ENCODE measurements around the gene INF2.
"Not testable (repeated sequence)": the region's sequence is repeated elsewhere in the genome, so short reads cannot be mapped to it uniquely, and the experiment has no call there.

The INF2 gene

DNA sequence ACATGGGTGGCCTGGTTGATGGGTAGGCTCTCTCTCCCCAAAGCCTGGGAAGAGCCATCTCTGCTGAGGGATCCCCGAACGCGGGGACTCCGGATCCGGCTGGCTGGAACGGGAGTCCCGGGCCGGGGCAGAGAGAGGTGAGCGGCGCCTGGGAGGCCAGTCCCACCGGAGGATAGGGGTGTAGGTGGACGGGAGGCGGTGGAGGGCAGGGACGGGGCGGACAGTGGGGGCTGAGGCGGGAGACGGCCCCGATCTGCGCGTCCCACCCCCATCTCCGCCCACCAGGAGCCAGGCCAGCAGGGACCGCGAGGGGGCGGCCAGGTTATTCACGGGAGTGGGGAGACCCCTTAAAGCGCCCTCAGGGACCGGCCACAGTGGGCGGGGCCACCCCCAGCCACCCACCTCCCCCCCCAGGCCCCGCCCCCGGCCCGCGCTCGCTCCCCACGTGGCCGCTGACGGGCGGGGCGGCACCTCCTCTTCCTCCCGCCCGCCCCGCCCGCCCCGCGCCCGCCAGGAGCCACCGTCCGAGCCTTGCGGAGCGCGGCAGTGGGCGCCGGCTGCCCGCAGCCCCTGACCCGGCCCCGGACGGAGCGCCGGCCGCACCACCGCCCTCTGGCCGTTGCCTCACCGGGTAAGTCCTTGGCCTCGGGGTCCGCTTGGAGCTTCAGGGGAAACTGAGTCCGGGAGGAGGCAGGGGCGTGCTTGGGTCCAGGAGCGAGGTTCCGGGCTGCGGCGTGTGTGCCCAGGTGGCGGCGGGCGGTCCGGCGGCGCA is at the start of gene INF2:
INF2 (plus strand) TSS at position 510 of the 772 bp plus-strand sequence. CDS start 11,748 bp downstream, outside the sequence.
- no peak for DNase-seq

DNA sequence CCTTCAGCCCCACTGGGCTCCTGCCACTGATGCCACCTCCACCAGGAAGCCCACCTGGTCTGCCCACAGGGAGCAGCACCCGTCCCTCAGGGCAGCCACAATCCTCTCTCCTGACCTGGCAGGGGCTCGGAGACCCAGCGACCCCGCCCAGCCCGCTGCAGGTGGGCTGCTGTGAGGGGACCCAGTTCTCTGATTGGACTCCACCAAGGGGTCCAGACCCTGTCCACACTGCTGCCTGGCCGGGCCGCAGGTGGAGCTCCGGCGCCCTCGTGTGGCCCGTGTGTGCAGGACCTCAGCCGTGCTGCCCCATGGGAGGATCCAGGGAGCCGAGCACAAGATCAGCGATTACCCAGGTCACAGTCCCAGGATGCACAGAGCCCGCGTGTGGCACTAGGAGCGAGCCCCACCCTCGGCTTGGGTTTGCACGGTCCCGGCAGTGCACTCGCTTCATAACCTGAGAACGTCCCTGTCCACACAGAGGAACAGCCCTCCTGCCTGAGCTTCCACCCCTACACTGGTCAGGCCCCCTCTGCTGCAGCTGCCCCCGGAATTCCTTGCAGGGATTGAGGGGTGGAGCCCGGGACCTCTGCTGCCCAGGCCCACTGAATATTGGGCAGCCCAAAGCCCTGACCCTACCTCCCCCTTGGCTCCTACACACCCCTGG is 49.4 kb upstream of the INF2 start:
- peak; percentile 46 for DNase-seq

DNA sequence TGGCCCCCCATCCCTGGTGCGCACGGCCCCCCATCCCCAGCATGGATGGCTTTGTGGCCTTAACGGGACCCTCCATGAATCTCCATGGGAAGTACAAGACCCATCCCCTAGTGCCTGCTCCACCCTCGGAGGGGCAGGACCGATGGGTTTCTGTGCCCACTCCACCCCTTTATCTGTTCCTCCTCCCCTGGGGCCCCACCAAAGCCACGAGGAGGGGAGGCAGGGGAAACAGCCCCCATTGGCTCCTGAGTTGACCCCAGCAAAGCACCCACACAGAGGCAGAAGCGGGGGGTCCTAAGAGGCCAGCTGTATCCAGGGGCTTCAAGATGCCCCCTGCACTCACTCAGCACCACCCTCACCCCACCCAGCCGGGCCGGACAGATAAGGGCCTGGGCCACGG is 48.7 kb upstream of the INF2 start:
- no peak for DNase-seq

DNA sequence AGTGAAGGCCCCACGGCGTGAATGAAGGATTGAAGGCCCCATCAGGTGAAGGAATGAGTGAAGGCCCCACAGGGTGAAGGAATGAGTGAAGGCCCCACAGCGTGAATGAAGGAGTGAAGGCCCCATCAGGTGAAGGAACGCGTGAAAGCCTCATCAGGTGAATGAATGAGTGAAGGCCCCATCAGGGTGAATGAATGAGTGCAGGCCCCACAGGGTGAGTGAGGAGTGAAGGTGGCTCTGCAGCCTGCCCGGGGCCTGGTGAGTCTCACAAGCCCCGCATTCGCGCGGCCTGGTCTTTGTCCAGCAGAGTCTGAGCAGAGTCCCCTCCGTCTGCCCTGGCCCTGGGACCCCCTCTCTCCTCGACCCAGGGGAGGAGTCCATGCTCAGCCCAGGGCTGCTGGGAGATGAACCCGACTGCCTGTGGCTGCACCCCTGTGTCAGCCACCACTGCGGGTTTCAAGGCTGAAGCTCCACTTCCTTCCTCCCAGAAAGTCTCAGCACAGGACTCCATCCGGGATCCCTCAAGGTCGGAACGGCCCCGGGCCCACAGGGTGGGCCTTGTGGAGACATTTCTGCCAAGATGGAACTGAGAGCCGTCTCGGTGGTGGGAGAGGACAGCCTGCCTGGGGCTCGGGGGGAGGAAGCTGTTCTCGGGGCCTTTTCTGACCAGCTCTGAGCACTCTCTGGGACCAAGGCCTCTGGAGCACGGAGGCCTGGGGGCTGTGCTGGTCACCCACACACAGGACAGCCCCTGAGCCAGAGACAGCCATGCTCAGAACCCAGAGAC is 47.5 kb upstream of the INF2 start:
- DNase-seq, result peak; percentile 38

DNA sequence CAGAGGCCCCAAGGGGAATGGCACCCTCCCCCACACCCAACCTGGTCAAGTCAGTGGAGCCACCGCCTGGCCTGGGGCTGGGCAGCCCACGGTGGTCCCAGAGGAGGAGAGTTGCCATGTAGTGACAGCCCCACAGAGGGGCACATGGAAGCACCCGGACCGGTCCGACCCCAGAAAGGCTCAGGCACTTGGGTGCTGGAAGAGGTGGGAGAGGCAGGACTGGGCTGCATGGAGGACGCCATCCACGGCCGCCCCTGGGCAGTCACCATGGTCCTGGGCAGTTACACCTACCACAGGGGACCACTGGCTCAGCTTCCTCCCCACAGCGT is 46.9 kb upstream of the INF2 start:
- no peak for DNase-seq

DNA sequence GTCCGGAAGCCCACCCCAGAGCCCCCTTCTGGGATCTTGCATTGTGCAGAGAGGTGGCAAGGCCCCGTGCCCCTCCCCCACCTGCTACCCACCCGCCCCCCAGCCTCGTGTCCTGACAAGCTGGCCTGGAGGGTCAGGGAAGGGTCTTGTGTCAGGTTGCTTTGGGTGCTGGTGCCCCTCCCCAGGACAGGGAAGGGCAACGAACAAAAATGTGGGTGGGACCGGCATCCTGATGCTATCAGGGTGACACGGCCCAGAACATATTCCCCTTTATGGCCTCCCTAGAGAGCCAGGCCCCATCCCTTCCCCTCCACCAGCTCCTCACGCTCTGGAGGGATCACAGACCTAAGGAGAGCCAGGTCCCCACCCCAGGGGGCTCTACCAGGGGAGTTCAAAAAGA is 46.1 kb upstream of the INF2 start:
- no peak for DNase-seq

DNA sequence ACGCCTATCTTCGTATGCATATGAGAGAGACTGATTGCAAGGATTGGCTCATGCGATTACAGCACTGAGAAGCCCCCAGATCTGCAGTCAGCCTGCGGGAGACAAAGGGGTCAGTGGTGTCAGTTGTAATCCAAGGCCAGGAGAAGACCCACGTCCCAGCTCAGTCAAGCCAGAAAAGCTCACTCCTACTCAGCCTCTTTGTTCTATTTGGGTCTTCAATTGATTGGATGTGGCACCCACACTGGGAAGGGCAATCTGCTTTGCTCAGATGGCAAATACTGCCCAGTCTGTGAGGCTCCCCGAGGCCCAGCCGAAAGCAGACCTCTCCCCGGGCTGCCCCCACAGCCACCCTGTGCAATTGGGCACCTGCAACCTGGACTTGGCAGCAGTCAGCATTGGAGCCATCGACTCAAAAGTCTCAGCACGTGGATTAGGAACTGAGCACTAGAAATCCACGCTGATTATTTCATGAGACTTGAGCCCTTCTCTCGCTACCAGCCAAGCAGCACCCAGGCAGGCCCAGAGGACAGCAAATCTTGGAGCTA is 45.3 kb upstream of the INF2 start:
- DNase-seq, result no peak

DNA sequence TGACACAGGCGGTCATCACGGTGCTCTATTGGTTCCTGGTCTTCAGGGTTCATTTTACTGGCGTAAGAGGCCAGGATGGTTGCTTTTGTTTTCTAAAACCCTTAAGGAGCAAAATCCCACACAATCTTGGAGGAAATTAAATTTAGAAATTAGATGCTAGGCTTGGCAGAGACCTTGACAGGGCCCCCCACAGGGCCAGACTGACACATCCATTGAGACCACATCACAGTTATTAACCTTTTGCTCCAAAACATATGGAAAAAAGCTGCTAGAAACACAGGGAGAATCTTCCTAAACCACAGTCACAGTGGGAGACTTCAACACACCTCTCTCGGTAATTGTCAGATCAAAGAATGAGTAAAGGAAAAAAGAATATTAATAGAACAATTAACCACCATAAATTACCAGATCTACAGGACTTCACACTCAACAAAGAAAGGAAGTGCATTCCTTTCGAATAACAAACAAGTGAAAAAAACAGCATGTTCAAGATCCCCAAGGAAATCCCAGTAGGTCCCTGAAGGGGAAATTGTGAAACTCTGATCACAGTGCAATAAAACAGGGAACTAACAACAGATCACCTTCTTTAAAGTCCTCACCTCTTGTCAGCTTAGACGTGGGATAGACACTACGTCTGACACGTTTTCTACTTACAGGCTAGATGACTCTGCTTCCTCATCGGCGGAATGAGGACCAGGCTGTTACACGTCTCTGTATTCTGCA is 44.6 kb upstream of the INF2 start:
- DNase-seq, result no peak

DNA sequence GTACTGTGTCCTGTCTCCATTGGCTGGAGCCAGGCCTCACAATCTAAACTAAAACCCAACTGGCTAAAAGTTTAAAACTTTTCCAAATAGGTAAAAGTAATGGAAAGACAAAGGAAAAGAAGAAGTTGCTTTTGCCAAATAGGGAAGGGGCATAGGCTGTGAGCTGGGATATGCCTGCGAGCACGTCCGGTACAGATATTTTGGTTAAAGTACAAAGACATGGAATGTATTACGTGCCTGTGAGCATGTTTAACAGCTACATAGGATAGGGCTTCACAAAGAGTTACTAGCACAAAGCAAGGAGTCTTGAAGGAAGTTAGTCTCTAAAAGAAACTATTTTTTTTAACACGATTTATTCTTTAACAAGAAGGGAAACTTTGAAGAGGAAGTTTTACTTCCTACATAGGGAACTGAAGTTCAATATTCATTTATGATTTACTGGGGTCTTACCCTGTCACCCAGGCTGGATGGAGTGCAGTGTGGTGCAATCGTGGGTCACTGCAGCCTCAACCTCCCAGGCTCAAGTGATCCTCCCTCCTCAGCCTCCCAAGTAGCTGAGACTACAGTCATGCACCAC is 41.9 kb upstream of the INF2 start:
- DNase-seq, result peak; percentile 95

DNA sequence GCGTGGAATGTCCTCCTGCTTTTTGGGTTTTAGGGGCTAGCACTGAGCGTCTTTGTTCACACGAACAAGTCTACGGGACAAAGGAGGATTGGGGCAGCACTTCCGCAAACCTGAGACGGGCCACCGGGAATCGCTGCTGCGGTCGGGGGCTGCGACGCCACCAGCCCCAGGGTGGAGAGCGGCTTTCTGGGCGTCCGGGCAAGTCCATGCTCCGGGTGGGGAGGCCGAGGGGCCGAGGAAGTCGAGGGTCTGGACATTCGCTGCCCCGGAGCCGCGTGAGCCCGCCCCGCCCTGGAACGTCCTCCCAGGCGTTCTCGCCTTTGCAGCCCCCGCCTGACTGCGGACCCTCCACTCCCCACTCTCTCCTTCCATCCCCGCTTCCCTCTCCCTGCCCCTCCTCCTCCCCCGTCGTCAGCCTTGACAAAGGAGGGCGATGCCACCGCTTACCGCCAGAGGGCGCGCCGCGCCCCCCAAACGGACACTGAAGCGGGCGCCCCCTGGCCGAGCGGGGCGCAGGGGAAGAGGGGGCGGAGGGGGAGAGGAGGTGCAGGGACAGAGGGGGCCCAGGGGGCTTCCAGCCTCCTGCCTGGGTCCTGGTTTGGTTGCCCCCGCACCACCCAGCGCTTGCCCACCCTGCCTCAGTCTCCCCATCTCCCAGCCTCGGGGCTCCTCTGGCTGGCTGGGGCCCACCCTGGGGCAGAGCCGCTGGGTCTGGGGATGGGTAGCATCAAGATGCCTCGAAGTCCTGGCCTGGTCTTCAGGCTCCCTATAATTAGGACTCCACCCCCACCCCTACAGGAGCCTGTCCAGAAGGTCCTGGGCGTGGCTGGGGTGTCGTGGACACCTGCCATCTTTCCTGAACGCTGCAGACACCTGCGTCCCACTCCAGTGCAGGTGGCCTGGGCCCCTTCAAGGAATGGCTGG is 39.1 kb upstream of the INF2 start:
- DNase-seq, result peak; percentile 30

DNA sequence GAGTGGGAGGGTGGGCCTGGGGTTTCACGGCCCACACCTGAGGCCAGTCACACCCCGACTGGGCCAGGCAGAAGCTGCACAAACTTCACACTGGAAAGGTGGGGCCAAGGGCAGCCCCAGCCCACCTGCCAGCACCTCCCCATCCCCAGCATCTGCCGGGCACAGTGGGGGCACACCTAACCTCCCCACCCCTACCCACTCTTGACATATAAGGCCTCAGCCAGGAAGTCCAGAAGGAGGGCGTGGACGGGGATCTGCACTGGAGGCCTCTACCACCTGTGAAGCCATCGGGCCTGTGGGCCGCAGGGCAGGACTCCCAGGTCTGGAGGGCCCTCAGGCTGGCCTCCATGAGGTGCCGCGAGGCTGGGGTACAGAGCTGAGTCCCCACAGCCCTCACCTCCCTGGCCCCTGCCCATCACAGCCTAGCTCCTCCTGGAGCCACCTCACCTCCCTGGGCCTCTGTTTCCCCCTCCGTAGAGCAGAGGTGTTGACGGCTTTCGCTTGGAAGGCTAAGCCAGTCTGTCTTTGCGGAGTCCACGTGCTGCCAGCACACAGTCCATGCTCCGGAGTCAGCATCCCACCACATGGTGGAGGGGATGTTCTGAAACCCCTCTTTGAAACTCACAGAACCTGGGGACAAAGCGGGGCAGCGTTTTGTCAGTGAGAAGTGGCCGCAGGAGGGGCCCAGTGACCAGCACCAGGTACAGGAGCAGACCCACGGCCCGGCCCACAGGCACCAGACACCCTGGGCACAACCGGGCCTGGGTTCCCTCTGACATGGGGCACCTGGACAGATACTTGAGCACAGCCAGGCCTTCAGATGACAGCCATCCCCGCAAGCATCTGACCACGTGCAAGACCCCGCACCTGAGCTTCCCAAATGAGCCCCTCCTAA is 38.2 kb upstream of the INF2 start:
- no peak for DNase-seq

DNA sequence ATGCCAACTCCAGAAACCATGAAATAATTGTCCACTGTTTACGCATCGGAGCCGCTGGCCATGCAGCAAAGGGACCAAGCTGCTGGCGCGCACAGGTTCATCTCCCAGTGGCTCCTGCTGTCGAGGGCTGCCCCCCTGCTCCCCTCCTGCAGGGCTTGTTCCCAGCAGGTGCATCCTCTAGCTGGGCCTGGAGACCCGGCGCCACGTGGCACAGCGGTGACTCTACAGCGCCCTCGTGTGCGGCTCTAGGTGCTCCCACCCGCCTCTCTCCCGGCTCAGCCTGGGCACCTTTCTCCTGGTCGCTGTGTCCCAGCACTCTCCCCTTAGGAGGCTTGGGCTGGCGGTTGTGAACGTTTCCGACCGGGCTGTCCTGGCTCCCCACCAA is 37.5 kb upstream of the INF2 start:
- no peak for DNase-seq

DNA sequence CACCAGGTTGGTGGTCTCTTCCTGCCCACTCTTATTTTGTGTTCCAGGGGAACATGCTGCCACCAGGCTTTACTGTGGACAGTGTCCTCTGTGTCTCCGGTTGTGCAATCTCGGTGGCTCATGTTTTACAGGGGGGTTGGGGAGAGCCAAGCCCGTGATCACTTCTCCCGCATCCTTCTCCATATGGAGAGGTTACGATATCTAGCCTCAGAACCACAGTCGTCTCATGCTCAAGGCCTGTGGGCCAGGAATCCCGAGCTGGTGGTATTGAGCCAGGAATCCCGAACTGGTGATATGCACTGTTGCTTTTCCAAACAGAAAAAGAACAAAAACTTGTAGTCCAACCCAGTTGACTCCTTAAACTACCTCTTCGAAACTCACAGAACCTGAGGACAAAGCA is 37.0 kb upstream of the INF2 start:
- no peak for DNase-seq

DNA sequence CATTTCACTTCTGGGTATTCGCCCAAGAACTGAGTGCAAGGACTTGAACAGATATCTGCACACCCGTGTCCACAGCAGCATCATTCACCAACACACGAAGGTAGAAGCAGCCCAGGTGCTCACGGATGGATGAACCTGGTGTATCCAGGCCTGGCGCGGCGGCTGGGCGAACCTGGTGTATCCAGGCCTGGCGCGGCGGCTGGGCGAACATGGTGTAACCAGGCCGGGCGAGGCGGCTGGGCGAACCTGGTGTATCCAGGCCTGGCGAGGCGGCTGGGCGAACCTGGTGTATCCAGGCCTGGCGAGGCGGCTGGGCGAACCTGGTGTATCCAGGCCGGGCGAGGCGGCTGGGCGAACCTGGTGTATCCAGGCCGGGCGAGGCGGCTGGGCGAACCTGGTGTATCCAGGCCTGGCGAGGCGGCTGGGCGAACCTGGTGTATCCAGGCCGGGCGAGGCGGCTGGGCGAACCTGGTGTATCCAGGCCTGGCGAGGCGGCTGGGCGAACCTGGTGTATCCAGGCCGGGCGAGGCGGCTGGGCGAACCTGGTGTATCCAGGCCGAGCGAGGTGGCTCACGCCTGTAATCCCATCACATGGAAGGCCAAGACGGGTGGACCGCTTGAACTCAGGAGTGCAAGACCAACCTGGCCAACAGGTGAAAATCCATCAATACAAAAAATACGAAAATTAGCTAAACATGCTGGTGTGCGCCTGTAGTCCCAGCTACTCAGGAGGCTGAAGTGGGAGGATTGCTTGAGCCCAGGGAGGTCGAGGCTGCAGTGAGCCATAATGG is 36.1 kb upstream of the INF2 start:
- not testable (repeated sequence) for DNase-seq

DNA sequence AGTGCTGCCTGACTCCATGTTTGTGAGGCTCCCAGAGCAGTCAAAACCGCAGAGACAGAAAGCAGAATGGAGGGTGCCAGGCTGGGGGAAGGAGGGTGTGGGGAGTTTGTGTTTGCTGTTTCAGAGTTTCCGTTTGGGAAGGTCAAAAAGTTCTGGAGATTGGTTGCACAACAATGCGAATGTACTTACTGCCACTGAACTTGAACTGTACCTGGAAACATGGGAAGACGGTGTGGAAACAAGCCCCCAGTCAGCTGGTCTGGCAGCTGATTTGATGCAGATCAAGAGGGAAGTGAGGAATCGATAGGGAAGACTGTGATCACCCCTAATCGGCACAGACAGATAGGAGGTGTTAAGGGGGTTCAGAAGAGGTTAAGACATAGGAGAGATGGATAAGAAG is 35.3 kb upstream of the INF2 start:
- peak; percentile 67 for DNase-seq

DNA sequence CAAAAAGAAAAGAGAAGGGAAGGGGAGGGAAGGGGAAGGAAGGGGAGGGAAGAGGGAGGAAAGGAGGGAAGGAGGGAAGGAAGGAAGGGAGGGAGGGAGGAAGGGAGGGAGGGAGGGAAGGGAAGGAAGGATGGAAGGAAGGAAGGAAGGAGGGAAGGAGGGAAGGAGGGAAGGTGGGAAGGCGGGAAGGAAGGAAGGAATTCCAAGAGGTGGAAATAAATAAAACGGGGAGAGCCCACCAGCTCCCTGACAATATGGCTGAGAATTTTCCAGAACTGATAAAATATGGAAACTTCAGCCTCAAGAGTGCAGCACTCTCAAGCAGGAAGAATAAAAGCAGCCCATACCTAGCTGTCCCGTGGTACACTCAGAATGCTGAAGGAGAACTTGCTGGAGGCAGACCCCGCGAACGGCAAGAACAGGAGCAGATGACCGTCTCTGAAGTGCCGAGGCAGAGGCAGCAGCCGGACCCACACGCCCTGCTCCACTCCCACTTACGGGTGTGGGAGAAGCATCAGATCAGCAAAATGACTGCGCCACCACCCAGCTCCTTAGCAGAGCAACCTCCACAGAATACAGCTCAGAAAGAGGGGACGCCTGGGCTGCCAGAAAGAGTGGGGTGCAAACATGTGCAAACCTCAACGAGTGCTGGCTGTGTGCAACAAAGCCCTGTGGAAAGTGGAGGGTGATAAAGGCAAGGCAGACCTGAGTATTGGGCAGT is 34.1 kb upstream of the INF2 start:
- DNase-seq, result no peak

DNA sequence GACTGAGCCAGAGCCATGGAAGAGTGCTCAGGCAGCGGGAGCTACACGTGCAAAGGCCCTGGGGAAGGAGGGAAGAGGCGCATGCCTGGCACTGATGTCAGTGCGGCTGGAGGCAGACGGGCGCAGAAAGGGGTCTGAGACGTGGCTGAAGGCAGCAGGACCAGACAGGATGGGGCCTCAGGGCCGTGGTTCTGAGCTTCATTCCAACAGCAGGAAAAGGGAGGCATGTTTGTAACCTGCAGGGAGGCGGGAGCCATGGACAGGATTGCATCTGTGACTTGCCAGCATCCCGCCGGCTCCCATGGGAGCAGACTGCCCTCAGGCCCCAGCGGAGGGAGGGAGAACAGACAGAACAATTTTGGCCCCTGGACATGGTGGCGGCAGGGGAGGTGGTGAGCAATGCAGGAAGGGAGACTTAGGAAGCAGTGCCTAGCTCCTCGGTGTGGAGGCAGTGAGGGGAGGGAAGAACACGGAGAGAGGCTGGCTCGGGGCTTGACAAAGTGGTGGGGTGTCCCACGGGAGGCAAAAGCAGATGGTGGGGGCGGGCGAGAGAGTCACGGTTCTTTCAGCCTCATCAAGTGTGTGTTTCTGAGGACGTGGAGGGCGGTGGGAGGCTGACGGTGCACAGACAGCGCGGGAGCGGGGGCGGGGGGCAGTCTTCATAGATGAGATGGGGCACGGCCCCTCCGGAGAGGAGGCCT is 33.3 kb upstream of the INF2 start:
- no peak for DNase-seq

DNA sequence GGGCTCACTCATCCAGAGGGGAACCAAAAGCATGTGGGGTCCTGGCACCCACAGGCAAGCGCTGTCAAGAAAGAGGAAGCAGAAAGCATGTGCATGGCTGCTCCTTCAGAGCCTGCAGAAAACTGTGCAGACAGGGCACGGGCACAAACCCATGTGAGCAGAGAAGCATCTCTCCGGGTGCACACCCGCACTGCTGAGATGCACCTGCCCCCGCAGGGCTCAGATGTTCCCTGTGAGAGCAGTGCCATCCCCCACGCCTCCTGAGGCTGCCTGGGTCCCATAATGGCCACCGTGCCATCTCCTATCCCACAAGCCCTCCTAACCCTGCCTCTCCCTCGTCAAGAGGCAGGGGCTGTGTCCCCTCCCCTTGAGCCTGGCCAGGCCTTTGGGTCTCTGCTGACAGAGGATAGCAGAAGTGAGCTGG is 32.3 kb upstream of the INF2 start:
- peak; percentile 88 for DNase-seq

Data from MV-4-11 (cell line).